ACC112 (cell line): Measurements from ENCODE around the gene TGFA.
A peak's percentile ranks its signal among the peaks of the same experiment; 100 is the strongest.

Experiments used
- H2AFZ ChIP-seq: fragments of 200-600 bp; sonication (generic); one replicate; pipeline ENCODE4 v1.6.0; 2017; ENCODE audit warnings: antibody characterized with exemption, low read length; ENCODE audit not compliant: unreplicated experiment
- H3K27ac ChIP-seq: fragments of 200-600 bp; sonication (generic); 2 replicates; pipeline ENCODE4 v1.5.1; 2014; ENCODE audit warnings: low read depth, mild to moderate bottlenecking, antibody characterized with exemption, low read length, moderate library complexity
- H3K27me3 ChIP-seq: fragments of 200-600 bp; sonication (generic); 2 replicates; pipeline ENCODE4 v1.6.1; 2014; ENCODE audit warnings: mild to moderate bottlenecking, antibody characterized with exemption, low read length, moderate library complexity, mixed read lengths; ENCODE audit not compliant: insufficient read depth
- H3K36me3 ChIP-seq: fragments of 200-600 bp; sonication (generic); 2 replicates; pipeline ENCODE4 v1.6.1; 2016; ENCODE audit warnings: mild to moderate bottlenecking, antibody characterized with exemption, low read length, moderate library complexity, mixed read lengths; ENCODE audit not compliant: insufficient read depth
- H3K4me1 ChIP-seq: fragments of 200-600 bp; sonication (generic); one replicate; pipeline ENCODE4 v1.6.1; 2016; ENCODE audit warnings: low read length, mixed read lengths; ENCODE audit not compliant: insufficient read depth, unreplicated experiment, control insufficient read depth
- H3K4me3 ChIP-seq: fragments of 200-600 bp; sonication (generic); 2 replicates; pipeline ENCODE4 v1.5.1; 2014; ENCODE audit warnings: mild to moderate bottlenecking, low read depth, low read length
- H3K79me2 ChIP-seq: fragments of 200-600 bp; sonication (generic); one replicate; pipeline ENCODE4 v1.6.0; 2016; ENCODE audit warnings: low read length; ENCODE audit not compliant: control insufficient read depth, unreplicated experiment, insufficient read depth

TGFA gene

DNA sequence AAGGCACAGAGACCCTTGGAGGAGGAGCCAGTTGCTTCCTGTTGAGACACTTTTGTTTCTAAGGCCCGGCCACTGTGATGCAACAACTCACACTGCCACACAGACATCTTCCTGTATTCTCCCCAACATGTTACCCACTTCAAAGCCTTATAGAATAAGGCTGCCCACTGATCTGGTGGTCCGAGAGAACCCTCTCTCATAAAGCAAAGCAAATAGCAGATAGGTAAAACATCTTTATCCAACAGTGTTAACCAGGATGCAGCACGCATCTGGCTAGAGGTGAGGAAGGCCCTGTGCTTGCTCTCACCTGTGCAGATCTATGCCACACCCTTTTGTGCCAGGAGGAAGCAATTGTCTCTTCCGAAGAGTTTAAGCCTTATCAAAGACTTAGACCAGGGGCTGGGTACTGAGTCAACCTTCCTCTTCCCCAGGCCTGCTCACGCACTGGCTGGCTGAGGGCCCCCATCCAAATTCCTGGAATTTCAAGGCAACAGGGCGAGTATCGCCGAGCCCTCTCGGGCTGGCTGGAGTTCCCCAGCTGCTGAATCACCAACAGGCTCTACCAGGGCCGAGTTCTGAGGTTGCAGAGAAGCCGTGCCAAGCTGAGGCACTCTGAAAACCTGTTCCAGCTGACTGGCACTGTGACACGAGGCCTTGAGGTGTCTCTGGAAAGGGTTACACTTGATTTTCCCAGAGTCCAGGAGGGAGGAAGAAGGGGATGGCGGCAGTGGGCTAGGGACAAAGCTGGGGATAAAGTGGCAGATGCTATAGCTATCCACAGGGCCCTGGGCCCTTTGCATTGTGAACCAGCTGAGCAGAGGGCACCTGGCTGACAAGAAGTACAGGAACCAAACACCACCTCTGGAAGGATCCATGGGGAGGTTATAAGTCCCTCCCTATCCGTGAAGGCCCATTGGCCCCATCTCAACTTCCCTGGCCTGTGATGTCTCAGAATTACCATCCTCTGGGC, 29.3 kb downstream of the TGFA start:
- Histone ChIP-seq H3K27ac (peak overlapping the region; percentile 69), H3K36me3 (no peaks in the 10 kb centered on the region), H3K4me3 (peak overlapping the region; percentile 30; the same call in 1 of the 2 replicates), H2AFZ (no peak overlapping the region), H3K4me1 (peaks cover 28% of the 10 kb centered on the region), H3K27me3 (no peaks in the 10 kb centered on the region), H3K79me2 (no peaks in the 10 kb centered on the region)

GRCh38 chr2:70523672-70523995, 30.0 kb downstream of the TGFA start:
- Histone ChIP-seq H3K27me3 (no peaks in the 10 kb centered on the region), H3K36me3 (no peaks in the 10 kb centered on the region), H3K4me3 (no peak overlapping the region), H3K27ac (no peak overlapping the region), H2AFZ (no peak overlapping the region), H3K4me1 (peaks cover 28% of the 10 kb centered on the region), H3K79me2 (no peaks in the 10 kb centered on the region)

DNA sequence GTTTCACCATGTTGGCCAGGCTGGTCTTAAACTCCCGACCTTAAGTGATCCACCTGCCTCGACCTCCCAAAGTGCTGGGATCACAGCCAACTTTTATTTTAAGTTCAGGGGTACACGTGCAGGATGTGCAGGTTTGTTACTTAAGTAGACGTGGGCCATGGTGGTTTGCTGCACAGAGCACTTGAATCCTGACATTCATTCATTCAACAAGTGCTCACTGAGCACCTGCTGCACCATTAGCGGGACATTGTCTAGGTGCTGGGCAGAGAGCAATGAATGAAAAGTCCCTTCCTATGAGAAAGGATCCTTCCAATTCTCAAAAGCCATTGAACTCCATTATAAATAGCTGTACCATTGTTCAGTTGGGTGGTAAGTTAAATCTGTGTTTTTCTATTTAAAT, 31.0 kb downstream of the TGFA start:
- no peak overlapping the region for H3K4me3 ChIP-seq
- H3K27me3 ChIP-seq, result no peaks in the 10 kb centered on the region
- H3K4me1 ChIP-seq, result peaks cover 28% of the 10 kb centered on the region
- no peaks in the 10 kb centered on the region for H3K36me3 ChIP-seq
- no peak overlapping the region for H3K27ac ChIP-seq
- H3K79me2 ChIP-seq, result no peaks in the 10 kb centered on the region
- no peak overlapping the region for H2AFZ ChIP-seq

GRCh38 chr2:70520825-70521224, 32.8 kb downstream of the TGFA start:
- no peak overlapping the region for H3K27ac ChIP-seq
- H3K27me3 ChIP-seq, result no peaks in the 10 kb centered on the region

DNA sequence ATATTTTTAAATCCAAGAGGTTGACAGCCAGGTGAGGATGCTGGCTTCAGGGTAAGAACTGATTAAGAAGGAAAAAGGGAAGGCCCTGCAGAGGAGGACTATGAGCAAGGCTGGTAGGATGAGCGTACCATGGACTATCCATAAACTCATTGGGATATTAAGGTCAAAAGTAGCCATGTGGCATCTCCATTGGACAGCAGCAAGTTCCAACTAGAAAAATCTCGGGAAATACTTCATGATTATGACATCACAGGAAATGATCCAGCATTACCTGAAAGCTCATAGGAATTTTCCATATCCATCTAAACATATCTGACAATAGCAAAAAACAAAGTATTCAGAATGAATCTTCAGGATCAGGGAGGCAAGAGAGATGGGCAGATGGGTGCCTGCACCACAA, 34.2 kb downstream of the TGFA start:
- no peaks in the 10 kb centered on the region for H3K36me3 ChIP-seq
- H3K4me3 ChIP-seq, result no peak overlapping the region
- no peak overlapping the region for H2AFZ ChIP-seq
- no peaks in the 10 kb centered on the region for H3K79me2 ChIP-seq
- peaks cover 23% of the 10 kb centered on the region for H3K4me1 ChIP-seq
- H3K27ac ChIP-seq, result no peak overlapping the region
- no peaks in the 10 kb centered on the region for H3K27me3 ChIP-seq

More at GRCh38 chr2:70520825-70521224, 32.8 kb downstream of the TGFA start:
- H3K4me1 ChIP-seq, result peaks cover 37% of the 10 kb centered on the region
- H2AFZ ChIP-seq, result no peak overlapping the region
- no peak overlapping the region for H3K4me3 ChIP-seq
- no peaks in the 10 kb centered on the region for H3K36me3 ChIP-seq
- no peaks in the 10 kb centered on the region for H3K79me2 ChIP-seq

DNA sequence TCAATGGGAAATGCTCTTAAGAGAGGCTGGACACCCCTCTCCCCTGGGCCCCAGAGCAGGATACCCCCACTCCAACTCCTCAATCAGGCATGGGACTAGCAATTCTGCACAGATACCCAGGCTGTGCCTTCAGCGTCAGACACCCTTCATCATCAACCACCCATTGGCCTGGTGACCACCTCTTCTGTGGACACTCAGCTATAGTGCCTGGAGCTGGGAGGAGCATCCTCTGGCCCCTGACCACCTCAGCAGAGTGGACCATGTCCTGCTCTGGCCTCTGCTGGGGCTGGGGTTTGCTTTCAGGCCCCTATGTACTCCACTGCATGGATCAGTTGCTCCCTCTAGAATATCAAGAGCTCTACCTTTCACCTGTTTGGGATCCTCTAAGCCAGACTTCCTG, 35.1 kb downstream of the TGFA start:
- H3K79me2 ChIP-seq, result no peaks in the 10 kb centered on the region

DNA sequence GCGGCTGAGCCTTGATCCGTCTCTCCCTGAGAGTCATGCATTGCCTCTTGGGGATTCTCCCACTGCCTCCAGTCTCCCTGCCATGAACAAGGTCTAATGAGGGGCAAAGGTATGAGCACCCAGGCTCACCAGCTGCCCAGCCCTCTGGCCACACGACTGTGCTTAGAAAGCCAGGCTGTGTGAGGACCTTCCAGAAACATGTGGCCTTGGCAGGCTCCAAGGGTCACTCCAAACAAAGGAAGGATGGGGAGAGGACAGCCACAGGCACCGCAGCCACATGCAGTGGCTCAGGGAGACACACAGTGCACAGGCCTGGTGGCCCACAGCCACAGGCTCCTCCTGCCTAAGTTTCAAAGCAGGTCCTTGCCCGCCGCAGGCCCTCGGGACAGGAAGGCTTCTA, 35.8 kb downstream of the TGFA start:
- H3K79me2 ChIP-seq, result no peaks in the 10 kb centered on the region
- H3K27ac ChIP-seq, result no peak overlapping the region
- peaks cover 11% of the 10 kb centered on the region for H3K4me1 ChIP-seq
- H2AFZ ChIP-seq, result no peak overlapping the region
- H3K4me3 ChIP-seq, result no peak overlapping the region
- H3K36me3 ChIP-seq, result no peaks in the 10 kb centered on the region
- H3K27me3 ChIP-seq, result no peaks in the 10 kb centered on the region

More for the DNA sequence above, 35.1 kb downstream of the TGFA start:
- Histone ChIP-seq H3K27ac (no peak overlapping the region), H3K4me3 (no peak overlapping the region), H3K4me1 (peaks cover 16% of the 10 kb centered on the region), H2AFZ (no peak overlapping the region), H3K36me3 (no peaks in the 10 kb centered on the region), H3K27me3 (no peaks in the 10 kb centered on the region)

DNA sequence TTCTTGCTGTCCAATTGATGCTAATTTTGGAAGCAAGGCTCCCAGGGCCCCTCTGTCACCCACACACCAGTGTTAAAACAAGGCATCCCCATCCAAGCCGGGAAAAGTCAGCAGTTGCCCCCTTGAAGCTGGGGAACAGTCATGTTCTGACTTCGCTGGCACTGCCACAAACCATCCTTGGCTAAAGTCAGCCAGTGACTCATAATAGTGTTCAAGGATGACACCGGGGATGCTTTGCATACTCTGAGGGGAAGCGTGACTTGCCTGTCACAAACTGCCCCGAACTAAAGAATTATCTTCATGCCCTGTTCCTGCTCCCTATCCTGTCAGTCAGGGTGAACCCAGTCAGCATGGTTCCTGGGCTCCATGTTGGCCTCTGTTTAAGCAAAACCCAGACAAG, 37.0 kb downstream of the TGFA start:
- no peak overlapping the region for H3K27ac ChIP-seq

GRCh38 chr2:70515938-70516337, 37.7 kb downstream of the TGFA start:
- no peak overlapping the region for H2AFZ ChIP-seq
- no peak overlapping the region for H3K4me3 ChIP-seq
- H3K27ac ChIP-seq, result no peak overlapping the region
- no peaks in the 10 kb centered on the region for H3K79me2 ChIP-seq
- H3K4me1 ChIP-seq, result peaks cover 11% of the 10 kb centered on the region
- no peaks in the 10 kb centered on the region for H3K36me3 ChIP-seq
- H3K27me3 ChIP-seq, result no peaks in the 10 kb centered on the region

More for the DNA sequence above, 37.0 kb downstream of the TGFA start:
- H3K4me3 ChIP-seq, result no peak overlapping the region
- no peaks in the 10 kb centered on the region for H3K79me2 ChIP-seq
- H3K36me3 ChIP-seq, result no peaks in the 10 kb centered on the region
- no peaks in the 10 kb centered on the region for H3K27me3 ChIP-seq
- H2AFZ ChIP-seq, result no peak overlapping the region
- H3K4me1 ChIP-seq, result peaks cover 11% of the 10 kb centered on the region

- Histone ChIP-seq H3K4me1 (peaks cover 11% of the 10 kb centered on the region), H3K4me3 (no peak overlapping the region), H3K36me3 (no peaks in the 10 kb centered on the region), H3K79me2 (no peaks in the 10 kb centered on the region), H3K27me3 (no peaks in the 10 kb centered on the region), H2AFZ (no peak overlapping the region), H3K27ac (no peak overlapping the region)
These were observed 39.0 kb downstream of the TGFA start for GRCh38 chr2:70514612-70515055.

- Histone ChIP-seq H3K36me3 (no peaks in the 10 kb centered on the region), H3K27me3 (peaks cover 7% of the 10 kb centered on the region; the same call in 1 of the 2 replicates), H3K4me1 (peaks cover 11% of the 10 kb centered on the region), H3K79me2 (no peaks in the 10 kb centered on the region), H3K27ac (no peak overlapping the region), H3K4me3 (no peak overlapping the region), H2AFZ (no peak overlapping the region)
These were observed 39.9 kb downstream of the TGFA start for GRCh38 chr2:70513738-70514137.
